ENCODE measurements around the gene AKNAD1.

AKNAD1 gene

GRCh38 chr1:108843390-108844137, 13.3 kb downstream of the AKNAD1 start:
- no peak for TF ChIP-seq CTCF (IDR thresholded peaks at IDR 0.05; ENCODE audit: extremely low read depth, missing control alignments)
- no peak for DNase-seq (ENCODE audit: low spot score)

- no peak for DNase-seq (ENCODE audit: low spot score)
Measured at GRCh38 chr1:108842525-108843181, 14.2 kb downstream of the AKNAD1 start.

DNA sequence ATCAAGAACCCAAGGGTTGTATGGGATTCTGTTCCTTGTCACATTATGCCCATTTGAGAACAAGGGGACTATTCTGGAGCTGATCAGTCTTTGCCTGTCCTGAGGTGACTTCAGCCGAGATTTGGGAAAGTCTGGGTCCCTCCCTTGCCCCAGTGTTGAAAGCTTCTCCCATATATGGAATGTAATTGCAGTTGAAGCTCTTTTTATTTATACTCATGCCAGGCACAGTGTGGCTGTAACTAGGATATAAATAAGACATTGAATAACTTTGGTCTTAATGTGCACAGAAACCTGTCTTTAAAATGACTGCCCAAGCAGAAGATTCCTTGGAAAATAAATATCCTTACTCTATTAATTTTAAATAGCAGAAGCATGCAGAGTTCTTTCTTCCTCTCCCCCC, 15.2 kb downstream of the AKNAD1 start:
- no peak for DNase-seq (ENCODE audit: low spot score)
- TF ChIP-seq CTCF (IDR thresholded peaks at IDR 0.05; ENCODE audit: extremely low read depth, missing control alignments) = no peak

More at GRCh38 chr1:108842525-108843181, 14.2 kb downstream of the AKNAD1 start:
- no peak for TF ChIP-seq CTCF (IDR thresholded peaks at IDR 0.05; ENCODE audit: extremely low read depth, missing control alignments)

DNA sequence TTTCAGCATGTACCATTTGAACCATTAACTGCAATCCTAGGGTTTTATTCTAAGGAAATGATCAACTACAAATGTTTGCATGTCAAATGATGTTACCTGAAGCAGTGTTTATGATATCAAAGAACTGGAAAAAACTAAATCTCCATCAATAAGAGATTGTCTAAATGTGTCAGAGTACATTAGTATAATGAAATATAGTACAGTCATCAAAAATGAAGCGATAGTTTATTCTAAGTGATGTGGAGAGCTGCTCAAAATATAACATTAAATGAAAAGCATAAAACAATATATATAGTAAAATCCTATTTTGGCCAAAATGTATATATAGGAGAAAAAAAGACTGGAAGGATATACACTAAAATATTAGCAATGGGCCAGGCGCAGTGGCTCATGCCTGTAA, 24.0 kb downstream of the AKNAD1 start:
- no peak for DNase-seq (ENCODE audit: low spot score)
- no peak for TF ChIP-seq CTCF (IDR thresholded peaks at IDR 0.05; ENCODE audit: extremely low read depth, missing control alignments)

- no peak for DNase-seq (ENCODE audit: low spot score)
- TF ChIP-seq CTCF (IDR thresholded peaks at IDR 0.05; ENCODE audit: extremely low read depth, missing control alignments) = no peak
Measured at GRCh38 chr1:108831225-108831624, 25.7 kb downstream of the AKNAD1 start.

GRCh38 chr1:108830119-108831008, 26.5 kb downstream of the AKNAD1 start:
- DNase-seq (ENCODE audit: low spot score) = no peak
- TF ChIP-seq CTCF (IDR thresholded peaks at IDR 0.05; ENCODE audit: extremely low read depth, missing control alignments) = no peak

All from GM20000 (cell line).